ENCODE results near the gene IL25.

Gene IL25

DNA sequence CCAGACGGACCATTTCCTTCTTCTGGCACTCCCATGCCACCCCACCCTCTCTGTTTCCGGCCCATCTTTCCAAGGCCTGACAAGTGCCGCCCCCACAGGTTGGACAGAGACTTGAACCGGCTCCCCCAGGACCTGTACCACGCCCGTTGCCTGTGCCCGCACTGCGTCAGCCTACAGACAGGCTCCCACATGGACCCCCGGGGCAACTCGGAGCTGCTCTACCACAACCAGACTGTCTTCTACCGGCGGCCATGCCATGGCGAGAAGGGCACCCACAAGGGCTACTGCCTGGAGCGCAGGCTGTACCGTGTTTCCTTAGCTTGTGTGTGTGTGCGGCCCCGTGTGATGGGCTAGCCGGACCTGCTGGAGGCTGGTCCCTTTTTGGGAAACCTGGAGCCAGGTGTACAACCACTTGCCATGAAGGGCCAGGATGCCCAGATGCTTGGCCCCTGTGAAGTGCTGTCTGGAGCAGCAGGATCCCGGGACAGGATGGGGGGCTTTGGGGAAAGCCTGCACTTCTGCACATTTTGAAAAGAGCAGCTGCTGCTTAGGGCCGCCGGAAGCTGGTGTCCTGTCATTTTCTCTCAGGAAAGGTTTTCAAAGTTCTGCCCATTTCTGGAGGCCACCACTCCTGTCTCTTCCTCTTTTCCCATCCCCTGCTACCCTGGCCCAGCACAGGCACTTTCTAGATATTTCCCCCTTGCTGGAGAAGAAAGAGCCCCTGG, 3.1 kb downstream of the IL25 start:
- H3K18ac ChIP-seq (ENCODE audit: low read length), result peak overlapping the region; percentile 20
- H2AK5ac ChIP-seq (ENCODE audit: low read depth, low read length), result peak overlapping the region; percentile 91
- H2BK15ac ChIP-seq (ENCODE audit: low read length), result peak overlapping the region; percentile 60
- H4K8ac ChIP-seq (ENCODE audit: low read depth, low read length), result no peak overlapping the region
- H3K4ac ChIP-seq (ENCODE audit: low read length), result peak overlapping the region; percentile 18
- no peak overlapping the region for H3K27ac ChIP-seq (replicated peaks; ENCODE audit: low read length)
- no CpG with 5 or more reads among the region's 21 CpGs for WGBS, 2 donors (ENCODE audit: extremely low coverage in 2 of 2, insufficient read length in 2 of 2, insufficient replicate concordance in 1 of 2)
- no peak overlapping the region for H2BK12ac ChIP-seq (ENCODE audit: low read length)
- H2BK120ac ChIP-seq (ENCODE audit: low read depth, low read length), result no peak overlapping the region
- no peak overlapping the region for H2AFZ ChIP-seq (ENCODE audit: low read length)
- H3K4me3 ChIP-seq (ENCODE audit: low read length in 2 of 2), result no peak overlapping the region
- H3K9me3 ChIP-seq (replicated peaks in 1 of 2; ENCODE audit: control insufficient read depth in 2 of 2, insufficient read depth in 1 of 2, low read depth in 1 of 2, low read length in 2 of 2), result no peaks in the 10 kb centered on the region
- peaks cover 0 to 11% of the 10 kb centered on the region in 2 donors for H3K4me1 ChIP-seq (ENCODE audit: control insufficient read depth in 2 of 2, insufficient read depth in 1 of 2, low read depth in 1 of 2, low read length in 2 of 2)
- H3K23ac ChIP-seq (ENCODE audit: low read depth, low read length, poor library complexity), result no peak overlapping the region
- H3K79me1 ChIP-seq (ENCODE audit: low read depth, low read length), result no peaks in the 10 kb centered on the region
- no peaks in the 10 kb centered on the region for H3K36me3 ChIP-seq (replicated peaks in 1 of 2; ENCODE audit: control insufficient read depth in 2 of 2, insufficient read depth in 2 of 2, low read length in 2 of 2)
- no peak overlapping the region for H3K14ac ChIP-seq (ENCODE audit: low read length)
- no peak overlapping the region for H3K9ac ChIP-seq (ENCODE audit: low read depth, low read length, poor library complexity)
- H4K91ac ChIP-seq (ENCODE audit: low read depth, low read length, poor library complexity), result peak overlapping the region; percentile 33
- H2BK5ac ChIP-seq (ENCODE audit: low read length), result peak overlapping the region; percentile 9
- H3K4me2 ChIP-seq (ENCODE audit: insufficient read depth, low read length, poor library complexity, severe bottlenecking), result no peak overlapping the region
- peaks cover 0 to 71% (median 0%) of the 10 kb centered on the region in 3 experiments for H3K27me3 ChIP-seq (ENCODE audit: control insufficient read depth in 3 of 3, insufficient read depth in 3 of 3, low read depth in 1 of 3, low read length in 3 of 3)
- DNase-seq (ENCODE audit: low spot score), result no peak

DNA sequence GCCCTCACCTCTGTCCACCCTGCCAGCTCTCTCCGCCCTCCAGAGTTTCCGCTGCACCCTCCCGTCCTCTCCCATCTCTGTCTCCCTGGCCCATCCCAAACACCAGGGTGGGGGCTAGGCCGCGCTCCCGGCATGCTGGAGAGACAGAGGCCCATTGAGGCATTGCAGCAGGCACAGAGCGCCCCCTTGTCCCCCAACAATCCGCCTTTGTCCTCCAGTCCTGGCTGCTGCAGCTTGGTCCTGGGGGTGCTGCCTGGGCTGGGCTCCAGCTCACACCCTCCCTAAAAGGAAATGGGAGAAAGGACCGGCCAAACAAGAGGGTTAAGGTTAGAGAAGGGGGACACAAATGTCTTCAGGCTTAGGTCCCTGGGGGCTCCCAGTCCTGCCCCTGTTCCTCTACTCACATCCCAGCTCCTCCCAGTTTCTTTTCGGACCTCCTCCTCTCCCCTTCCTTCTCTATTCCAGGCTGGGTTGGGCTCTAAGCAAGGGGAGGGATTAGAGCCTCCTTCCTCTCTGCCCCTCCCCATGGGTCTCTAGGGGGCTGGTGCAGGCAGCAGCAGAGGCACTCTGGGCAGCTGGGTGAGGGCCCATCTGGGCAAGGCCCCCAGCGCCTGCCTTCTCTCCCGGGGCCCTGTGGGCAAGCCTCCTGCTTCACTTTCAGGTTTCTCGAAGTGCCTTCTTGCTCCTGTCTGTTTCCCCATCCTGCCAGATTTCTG, 4.0 kb downstream of the IL25 start, which contains the start of gene CMTM5:
Gene CMTM5, plus strand, starts transcription at position 565 of the 716 bp plus-strand sequence. CDS start 206 bp downstream, outside the sequence.
- WGBS, 2 donors (ENCODE audit: extremely low coverage in 2 of 2, insufficient read length in 2 of 2, insufficient replicate concordance in 1 of 2), result no CpG with 5 or more reads among the region's 13 CpGs
- H3K4ac ChIP-seq (ENCODE audit: low read length), result peak within 1 kb of the TSS; percentile 86
- H2BK120ac ChIP-seq (ENCODE audit: low read depth, low read length), result peak within 1 kb of the TSS; percentile 85
- peak within 1 kb of the TSS; percentile 41 for H3K4me2 ChIP-seq (ENCODE audit: insufficient read depth, low read length, poor library complexity, severe bottlenecking)
- H3K27me3 ChIP-seq (ENCODE audit: control insufficient read depth in 3 of 3, insufficient read depth in 3 of 3, low read depth in 1 of 3, low read length in 3 of 3), result peaks cover 0 to 64% (median 0%) of the 10 kb centered on the region in 3 experiments
- H4K91ac ChIP-seq (ENCODE audit: low read depth, low read length, poor library complexity), result peak within 1 kb of the TSS; percentile 76
- peak within 1 kb of the TSS; percentile 92 for H2AK5ac ChIP-seq (ENCODE audit: low read depth, low read length)
- H2BK5ac ChIP-seq (ENCODE audit: low read length), result peak within 1 kb of the TSS; percentile 9
- H2BK15ac ChIP-seq (ENCODE audit: low read length), result peak within 1 kb of the TSS; percentile 61
- H4K8ac ChIP-seq (ENCODE audit: low read depth, low read length), result peak within 1 kb of the TSS; percentile 88
- no peaks in the 10 kb centered on the region for H3K9me3 ChIP-seq (replicated peaks in 1 of 2; ENCODE audit: control insufficient read depth in 2 of 2, insufficient read depth in 1 of 2, low read depth in 1 of 2, low read length in 2 of 2)
- peak; percentile 51 for DNase-seq (ENCODE audit: low spot score)
- no peak within 1 kb of the TSS for H3K4me3 ChIP-seq (ENCODE audit: low read length in 2 of 2)
- H3K9ac ChIP-seq (ENCODE audit: low read depth, low read length, poor library complexity), result peak within 1 kb of the TSS; percentile 85
- peak within 1 kb of the TSS; percentile 48 for H3K23ac ChIP-seq (ENCODE audit: low read depth, low read length, poor library complexity)
- no peak within 1 kb of the TSS for H3K27ac ChIP-seq (replicated peaks; ENCODE audit: low read length)
- peak within 1 kb of the TSS; percentile 66 for H2AFZ ChIP-seq (ENCODE audit: low read length)
- peak within 1 kb of the TSS; percentile 96 for H3K18ac ChIP-seq (ENCODE audit: low read length)
- H3K36me3 ChIP-seq (replicated peaks in 1 of 2; ENCODE audit: control insufficient read depth in 2 of 2, insufficient read depth in 2 of 2, low read length in 2 of 2), result no peaks in the 10 kb centered on the region
- peak within 1 kb of the TSS; percentile 95 for H3K14ac ChIP-seq (ENCODE audit: low read length)
- no peaks in the 10 kb centered on the region for H3K79me1 ChIP-seq (ENCODE audit: low read depth, low read length)
- H2BK12ac ChIP-seq (ENCODE audit: low read length), result peak within 1 kb of the TSS; percentile 78
- peaks cover 0 to 11% of the 10 kb centered on the region in 2 donors for H3K4me1 ChIP-seq (ENCODE audit: control insufficient read depth in 2 of 2, insufficient read depth in 1 of 2, low read depth in 1 of 2, low read length in 2 of 2)

DNA sequence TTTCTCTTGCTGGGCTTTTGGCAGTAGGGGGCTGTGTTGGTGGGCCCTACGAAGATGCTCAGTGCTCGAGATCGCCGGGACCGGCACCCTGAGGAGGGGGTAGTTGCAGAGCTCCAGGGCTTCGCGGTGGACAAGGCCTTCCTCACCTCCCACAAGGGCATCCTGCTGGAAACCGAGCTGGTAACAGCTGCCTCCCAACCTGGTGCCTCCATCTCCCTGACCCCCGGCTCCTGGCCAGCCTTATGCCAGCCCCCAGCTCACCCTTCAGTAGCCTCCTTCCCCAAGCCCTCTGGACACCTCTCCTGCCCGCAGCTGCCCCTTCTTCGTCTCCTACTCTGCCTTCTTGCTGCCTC, 4.6 kb downstream of the IL25 start:
- Histone ChIP-seq H3K4me3 (ENCODE audit: low read length in 2 of 2) (no peak overlapping the region), H3K79me1 (ENCODE audit: low read depth, low read length) (no peaks in the 10 kb centered on the region), H3K23ac (ENCODE audit: low read depth, low read length, poor library complexity) (no peak overlapping the region), H3K9ac (ENCODE audit: low read depth, low read length, poor library complexity) (peak overlapping the region; percentile 80), H3K14ac (ENCODE audit: low read length) (peak overlapping the region; percentile 2), H2AK5ac (ENCODE audit: low read depth, low read length) (peak overlapping the region; percentile 41), H2BK5ac (ENCODE audit: low read length) (no peak overlapping the region), H4K91ac (ENCODE audit: low read depth, low read length, poor library complexity) (no peak overlapping the region), H3K18ac (ENCODE audit: low read length) (peak overlapping the region; percentile 63), H2AFZ (ENCODE audit: low read length) (peak overlapping the region; percentile 66), H2BK15ac (ENCODE audit: low read length) (peak overlapping the region; percentile 61), H4K8ac (ENCODE audit: low read depth, low read length) (peak overlapping the region; percentile 67), H3K27me3 (ENCODE audit: control insufficient read depth in 3 of 3, insufficient read depth in 3 of 3, low read depth in 1 of 3, low read length in 3 of 3) (peaks cover 0 to 59% (median 0%) of the 10 kb centered on the region in 3 experiments), H3K36me3 (replicated peaks in 1 of 2; ENCODE audit: control insufficient read depth in 2 of 2, insufficient read depth in 2 of 2, low read length in 2 of 2) (no peaks in the 10 kb centered on the region), H3K27ac (replicated peaks; ENCODE audit: low read length) (no peak overlapping the region), H2BK120ac (ENCODE audit: low read depth, low read length) (no peak overlapping the region), H3K4me2 (ENCODE audit: insufficient read depth, low read length, poor library complexity, severe bottlenecking) (no peak overlapping the region), H3K4ac (ENCODE audit: low read length) (no peak overlapping the region), H3K9me3 (replicated peaks in 1 of 2; ENCODE audit: control insufficient read depth in 2 of 2, insufficient read depth in 1 of 2, low read depth in 1 of 2, low read length in 2 of 2) (no peaks in the 10 kb centered on the region), H3K4me1 (ENCODE audit: control insufficient read depth in 2 of 2, insufficient read depth in 1 of 2, low read depth in 1 of 2, low read length in 2 of 2) (peaks cover 0 to 11% of the 10 kb centered on the region in 2 donors), H2BK12ac (ENCODE audit: low read length) (no peak overlapping the region)
- no peak for DNase-seq (ENCODE audit: low spot score)
- WGBS, 2 donors (ENCODE audit: extremely low coverage in 2 of 2, insufficient read length in 2 of 2, insufficient replicate concordance in 1 of 2), result no CpG with 5 or more reads among the region's 11 CpGs
